Transverse colon (tissue), 4 donors: ENCODE results near the gene PTPN3. TPM values are rescaled to one million over a fixed set of nuclear protein-coding genes. Genes with fewer than 3 reads are reported as not detected.

ENCODE experiments used
- DNase-seq: peaks from one replicate; pipeline ENCODE4 v3.0.0-alpha.2; 2019
- H3K27ac ChIP-seq, 4 donors: fragments of 200-600 bp; sonication (generic); 2 replicates each; pipeline ENCODE4 v1.5.1; 2016 to 2018; ENCODE audit warnings: inconsistent platforms in 4 of 4
- H3K27me3 ChIP-seq: fragments of 200-600 bp; sonication (generic); 2 replicates; pipeline ENCODE4 v1.5.1; 2017; ENCODE audit warnings: inconsistent platforms
- H3K36me3 ChIP-seq, 4 donors: fragments of 200-600 bp; sonication (generic); 2 replicates each; pipeline ENCODE4 v1.5.1; 2017 to 2019; ENCODE audit warnings: inconsistent platforms in 4 of 4
- H3K4me1 ChIP-seq, 4 donors: fragments of 200-600 bp; sonication (generic); 2 replicates each; pipeline ENCODE4 v1.5.1; 2017 to 2020; ENCODE audit warnings: inconsistent platforms in 4 of 4
- H3K4me3 ChIP-seq, 4 donors: fragments of 200-600 bp; sonication (generic); 1 replicate in 1 of 4; 2 replicates in 3 of 4; pipeline versions ENCODE4 v1.5.1 to v1.6.1; 2017 to 2019; ENCODE audit warnings: inconsistent platforms in 4 of 4
- H3K9me3 ChIP-seq, 2 donors: fragments of 200-600 bp; sonication (generic); 2 replicates each; pipeline ENCODE4 v1.5.1; 2017 to 2019; ENCODE audit warnings: inconsistent platforms in 2 of 2
- EP300 ChIP-seq: sonication (generic); formaldehyde crosslinking; IDR thresholded peaks from one replicate; pipeline ENCODE4 v1.6.1; 2017; ENCODE audit warnings: antibody characterized with exemption, low read depth
- POLR2A ChIP-seq: fragments of 450-650 bp; IDR thresholded peaks from one replicate; pipeline ENCODE4 v1.6.1; 2016; ENCODE audit warnings: antibody characterized with exemption, mild to moderate bottlenecking, moderate library complexity
- POLR2AphosphoS5 ChIP-seq, 3 donors: sonication (generic); formaldehyde crosslinking; IDR thresholded peaks; one replicate each; pipeline ENCODE4 v1.6.1; 2016; ENCODE audit warnings: antibody characterized with exemption in 3 of 3
- WGBS, 2 donors: methylation state at CpG; one replicate each; pipeline ENCODE4 v1.1.5; 2018; ENCODE audit warnings: low coverage in 1 of 2; 5-methylcytosine and 5-hydroxymethylcytosine counted together
- in situ Hi-C, 4 donors: fragments of 200-750 bp; cut with MboI; loops; one replicate each; pipeline versions ENCODE4 v1.15.0 to v1.15.1; 2017; ENCODE audit warnings: low sequenced_read_pairs in 3 of 4, low pct_ligation_motif_present in 1 of 4, low pct_unique_long_range_greater_than_20kb in 1 of 4
- intact Hi-C: fragments of 100-400 bp; cut with DNase I; formaldehyde crosslinking; loops from one replicate; pipeline ENCODE4 v1.15.1; 2023; ENCODE audit warnings: low total_unique reads
- total RNA-seq, 4 donors: library from RNA; depleted of rRNA; stranded (reverse); fragments of >200 nt; gene quantifications; one replicate each; pipeline ENCODE4 v1.1.0, GENCODE V29; 2016
- TF ChIP-seq, protein P1 (sequence below), 5 experiments: fragments of 200-600 bp in 3 of 5; fragments of 450-650 bp in 2 of 5; sonication (generic) in 3 of 5; IDR thresholded peaks; 1 replicate in 2 of 5; 2 replicates in 3 of 5; pipeline ENCODE4 v1.5.1; 2016 to 2017; ENCODE audit warnings: antibody characterized with exemption in 5 of 5, inconsistent platforms in 3 of 5, mild to moderate bottlenecking in 2 of 5, moderate library complexity in 1 of 5

Gene PTPN3
- total RNA-seq, 4 donors from 2014 or later = 12.7 to 27.0 (median 18.1) TPM

GRCh38 chr9:109471475-109472393 lies 26.4 kb downstream of the PTPN3 start:
- no peak overlapping the region for H3K27ac ChIP-seq
- no peaks in the 10 kb centered on the region for H3K27me3 ChIP-seq
- in situ Hi-C loops (no loop called here), intact Hi-C loops (no loop called here)
- no peaks in the 10 kb centered on the region for H3K36me3 ChIP-seq
- no peak for TF ChIP-seq POLR2AphosphoS5 (IDR thresholded peaks at IDR 0.05)
- TF ChIP-seq EP300 = no peak
- TF ChIP-seq, protein P1, sequence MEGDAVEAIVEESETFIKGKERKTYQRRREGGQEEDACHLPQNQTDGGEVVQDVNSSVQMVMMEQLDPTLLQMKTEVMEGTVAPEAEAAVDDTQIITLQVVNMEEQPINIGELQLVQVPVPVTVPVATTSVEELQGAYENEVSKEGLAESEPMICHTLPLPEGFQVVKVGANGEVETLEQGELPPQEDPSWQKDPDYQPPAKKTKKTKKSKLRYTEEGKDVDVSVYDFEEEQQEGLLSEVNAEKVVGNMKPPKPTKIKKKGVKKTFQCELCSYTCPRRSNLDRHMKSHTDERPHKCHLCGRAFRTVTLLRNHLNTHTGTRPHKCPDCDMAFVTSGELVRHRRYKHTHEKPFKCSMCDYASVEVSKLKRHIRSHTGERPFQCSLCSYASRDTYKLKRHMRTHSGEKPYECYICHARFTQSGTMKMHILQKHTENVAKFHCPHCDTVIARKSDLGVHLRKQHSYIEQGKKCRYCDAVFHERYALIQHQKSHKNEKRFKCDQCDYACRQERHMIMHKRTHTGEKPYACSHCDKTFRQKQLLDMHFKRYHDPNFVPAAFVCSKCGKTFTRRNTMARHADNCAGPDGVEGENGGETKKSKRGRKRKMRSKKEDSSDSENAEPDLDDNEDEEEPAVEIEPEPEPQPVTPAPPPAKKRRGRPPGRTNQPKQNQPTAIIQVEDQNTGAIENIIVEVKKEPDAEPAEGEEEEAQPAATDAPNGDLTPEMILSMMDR (IDR thresholded peaks at IDR 0.05) = no peak
- no peak for TF ChIP-seq POLR2A
- DNase-seq = no peak
- no peak overlapping the region for H3K4me3 ChIP-seq
- 46 to 51% methylated on average over 4 to 5 of the region's 5 CpGs for WGBS, 2 donors
- H3K9me3 ChIP-seq = no peaks in the 10 kb centered on the region
- H3K4me1 ChIP-seq = peaks cover 0 to 24% (median 12%) of the 10 kb centered on the region in 4 donors

GRCh38 chr9:109469646-109470358 lies 28.3 kb downstream of the PTPN3 start:
- 35 to 48% methylated on average over 10 to 13 of the region's 13 CpGs for WGBS, 2 donors
- H3K9me3 ChIP-seq = no peaks in the 10 kb centered on the region
- H3K27me3 ChIP-seq = no peaks in the 10 kb centered on the region
- TF ChIP-seq POLR2AphosphoS5 (IDR thresholded peaks at IDR 0.05) (no peak), POLR2A (no peak)
- TF ChIP-seq, protein P1 (IDR thresholded peaks at IDR 0.05) = peak; percentile 76 to 88 (median 85)
- intact Hi-C loops (no loop called here), in situ Hi-C loops (no loop called here)
- H3K27ac ChIP-seq = no peak overlapping the region
- no peak overlapping the region for H3K4me3 ChIP-seq
- H3K4me1 ChIP-seq = peaks cover 0 to 5% (median 0%) of the 10 kb centered on the region in 4 donors
- DNase-seq = peak; percentile 75
- H3K36me3 ChIP-seq = no peaks in the 10 kb centered on the region

DNA sequence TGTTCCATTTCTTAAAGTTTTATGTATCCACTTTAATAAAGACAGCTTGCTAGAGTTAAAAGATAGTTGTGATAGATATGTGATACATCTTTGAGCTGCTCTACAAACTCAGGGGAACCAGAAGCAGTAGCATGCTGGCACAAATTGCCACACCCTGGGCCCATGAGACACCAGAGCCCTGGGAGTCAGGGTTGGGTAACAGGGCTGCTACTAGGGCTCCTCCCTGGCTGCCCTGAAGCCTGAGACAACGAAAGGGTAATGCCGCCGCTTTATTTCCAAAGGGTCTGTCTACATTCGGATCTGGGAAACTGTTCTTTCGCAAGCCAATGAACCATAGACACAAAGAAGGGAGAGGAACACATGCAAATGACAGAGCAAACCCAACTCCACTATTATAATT lies 29.2 kb downstream of the PTPN3 start:
- 90% methylated on average over 2 to 5 of the region's 5 CpGs for WGBS, 2 donors
- no peak overlapping the region for H3K4me3 ChIP-seq
- H3K27ac ChIP-seq = no peak overlapping the region
- H3K36me3 ChIP-seq = no peaks in the 10 kb centered on the region
- H3K4me1 ChIP-seq = peaks cover 0 to 5% (median 0%) of the 10 kb centered on the region in 4 donors
- DNase-seq = no peak
- no peak for TF ChIP-seq EP300
- TF ChIP-seq POLR2AphosphoS5 (IDR thresholded peaks at IDR 0.05) = no peak
- TF ChIP-seq POLR2A = no peak
- TF ChIP-seq, protein P1 (IDR thresholded peaks at IDR 0.05) = no peak
- in situ Hi-C loops (no loop called here), intact Hi-C loops (no loop called here)
- H3K9me3 ChIP-seq = no peaks in the 10 kb centered on the region
- no peaks in the 10 kb centered on the region for H3K27me3 ChIP-seq

GRCh38 chr9:109467936-109468335 lies 30.2 kb downstream of the PTPN3 start:
- Histone ChIP-seq H3K27ac (no peak overlapping the region), H3K36me3 (no peaks in the 10 kb centered on the region), H3K4me1 (peaks cover 0 to 5% (median 0%) of the 10 kb centered on the region in 4 donors), H3K4me3 (no peak overlapping the region), H3K9me3 (no peaks in the 10 kb centered on the region), H3K27me3 (no peaks in the 10 kb centered on the region)
- intact Hi-C loops = no loop called here
- TF ChIP-seq POLR2A = no peak
- TF ChIP-seq EP300 = no peak
- TF ChIP-seq POLR2AphosphoS5 (IDR thresholded peaks at IDR 0.05) = no peak
- TF ChIP-seq, protein P1 (IDR thresholded peaks at IDR 0.05) = no peak
- DNase-seq = no peak
- WGBS, 2 donors = 56 to 61% methylated on average over 1 to 2 of the region's 2 CpGs
- in situ Hi-C loops = no loop called here
